Mesendoderm (in vitro differentiated cells): ENCODE measurements around the gene GPM6B.

Experiments used
- DNase-seq: peaks from one replicate; pipeline ENCODE4 v3.0.0; 2013
- H2AK5ac ChIP-seq: 2 replicates; pipeline ENCODE4 v1.6.1; 2013; ENCODE audit warnings: low read length, inconsistent platforms
- H2BK120ac ChIP-seq: 2 replicates; pipeline ENCODE4 v1.6.1; 2013; ENCODE audit warnings: low read depth, mild to moderate bottlenecking, low read length, moderate library complexity, mixed read lengths
- H2BK15ac ChIP-seq: replicated peaks from 2 replicates; pipeline ENCODE4 v1.6.1; 2013; ENCODE audit warnings: low read depth, mild to moderate bottlenecking, moderate library complexity
- H2BK5ac ChIP-seq: 2 replicates; pipeline ENCODE4 v1.6.1; 2013; ENCODE audit warnings: low read length, inconsistent platforms
- H3K18ac ChIP-seq: 2 replicates; pipeline ENCODE4 v1.6.1; 2013; ENCODE audit warnings: mild to moderate bottlenecking, low read length, mixed read lengths
- H3K23ac ChIP-seq: one replicate; pipeline ENCODE4 v1.6.1; 2013; ENCODE audit warnings: low read length
- H3K27ac ChIP-seq: 2 replicates; pipeline ENCODE4 v1.5.1; 2013; ENCODE audit warnings: low read depth, mild to moderate bottlenecking, inconsistent platforms, low read length, moderate library complexity
- H3K27me3 ChIP-seq: 2 replicates; pipeline ENCODE4 v1.6.1; 2013; ENCODE audit warnings: low read length, control low read depth, mild to moderate bottlenecking, inconsistent platforms; ENCODE audit not compliant: insufficient read depth, poor library complexity
- H3K36me3 ChIP-seq: 2 replicates; pipeline ENCODE4 v1.6.1; 2013; ENCODE audit warnings: low read length, inconsistent platforms; ENCODE audit not compliant: control insufficient read depth, insufficient read depth
- H3K4ac ChIP-seq: one replicate; pipeline ENCODE4 v1.6.1; 2013; ENCODE audit warnings: low read depth, mild to moderate bottlenecking, low read length, moderate library complexity
- H3K4me1 ChIP-seq: 2 replicates; pipeline ENCODE4 v1.6.1; 2013; ENCODE audit warnings: low read depth, low read length, inconsistent platforms; ENCODE audit not compliant: control insufficient read depth
- H3K4me2 ChIP-seq: 2 replicates; pipeline ENCODE4 v1.6.1; 2013; ENCODE audit warnings: low read length
- H3K4me3 ChIP-seq: 2 replicates; pipeline ENCODE4 v1.5.1; 2013; ENCODE audit warnings: mild to moderate bottlenecking, low read length
- H3K56ac ChIP-seq: one replicate; pipeline ENCODE4 v1.6.1; 2013; ENCODE audit warnings: low read length
- H3K79me1 ChIP-seq: 2 replicates; pipeline ENCODE4 v1.6.1; 2013; ENCODE audit warnings: low read length, inconsistent platforms
- H3K79me2 ChIP-seq: 2 replicates; pipeline ENCODE4 v1.6.1; 2013; ENCODE audit warnings: mild to moderate bottlenecking, low read length; ENCODE audit not compliant: control insufficient read depth, insufficient read depth
- H3K9ac ChIP-seq: 2 replicates; pipeline ENCODE4 v1.6.1; 2013; ENCODE audit warnings: low read length, inconsistent platforms
- H4K5ac ChIP-seq: one replicate; pipeline ENCODE4 v1.6.1; 2013; ENCODE audit warnings: low read length
- H4K8ac ChIP-seq: one replicate; pipeline ENCODE4 v1.6.1; 2013; ENCODE audit warnings: low read depth, mild to moderate bottlenecking, control low read depth, low read length, moderate library complexity
- WGBS: extraction: QIAGEN DNeasy Blood & Tissue Kit; methylation state at CpG from one replicate; pipeline ENCODE4 v1.1.7; 2013; ENCODE audit warnings: low lambda C conversion rate, missing lambda C conversion rate; ENCODE audit not compliant: insufficient coverage; ENCODE audit errors: extremely low coverage; 5-methylcytosine and 5-hydroxymethylcytosine counted together

The GPM6B gene

DNA sequence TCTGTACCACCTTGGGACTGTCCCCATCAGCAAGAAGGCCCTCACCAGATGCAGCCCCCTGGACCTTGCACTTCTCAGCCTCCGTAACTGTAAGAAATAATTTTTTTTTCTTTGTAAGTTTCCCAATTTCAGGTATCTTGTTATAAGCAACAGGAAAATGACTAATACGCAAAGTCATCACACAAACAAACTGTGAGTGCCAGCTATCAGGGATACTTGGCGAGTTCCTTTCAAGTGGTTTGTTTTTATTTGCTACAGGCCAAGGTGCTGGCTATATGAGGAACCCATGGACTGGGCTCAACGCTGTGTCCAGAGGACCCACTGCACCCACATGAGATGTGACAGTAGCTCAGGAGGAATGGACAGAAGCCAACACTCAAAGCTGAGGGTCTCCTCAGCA, 11.5 kb upstream of the GPM6B start:
- H3K18ac ChIP-seq: no peak overlapping the region
- H3K27me3 ChIP-seq: no peaks in the 10 kb centered on the region
- H2BK120ac ChIP-seq: no peak overlapping the region
- WGBS: no CpG with 5 or more reads among the region's 4 CpGs
- H3K4me3 ChIP-seq: no peak overlapping the region
- no peak overlapping the region for H4K8ac ChIP-seq
- no peak overlapping the region for H3K4me2 ChIP-seq
- H3K56ac ChIP-seq: no peak overlapping the region
- no peak for DNase-seq
- H2BK5ac ChIP-seq: no peak overlapping the region
- no peak overlapping the region for H4K5ac ChIP-seq
- no peaks in the 10 kb centered on the region for H3K79me2 ChIP-seq
- H3K4me1 ChIP-seq: no peaks in the 10 kb centered on the region
- H2BK15ac ChIP-seq: no peak overlapping the region
- H3K36me3 ChIP-seq: no peaks in the 10 kb centered on the region
- no peak overlapping the region for H3K27ac ChIP-seq
- no peaks in the 10 kb centered on the region for H3K79me1 ChIP-seq
- no peak overlapping the region for H3K4ac ChIP-seq
- no peak overlapping the region for H3K23ac ChIP-seq
- no peak overlapping the region for H3K9ac ChIP-seq
- no peak overlapping the region for H2AK5ac ChIP-seq

DNA sequence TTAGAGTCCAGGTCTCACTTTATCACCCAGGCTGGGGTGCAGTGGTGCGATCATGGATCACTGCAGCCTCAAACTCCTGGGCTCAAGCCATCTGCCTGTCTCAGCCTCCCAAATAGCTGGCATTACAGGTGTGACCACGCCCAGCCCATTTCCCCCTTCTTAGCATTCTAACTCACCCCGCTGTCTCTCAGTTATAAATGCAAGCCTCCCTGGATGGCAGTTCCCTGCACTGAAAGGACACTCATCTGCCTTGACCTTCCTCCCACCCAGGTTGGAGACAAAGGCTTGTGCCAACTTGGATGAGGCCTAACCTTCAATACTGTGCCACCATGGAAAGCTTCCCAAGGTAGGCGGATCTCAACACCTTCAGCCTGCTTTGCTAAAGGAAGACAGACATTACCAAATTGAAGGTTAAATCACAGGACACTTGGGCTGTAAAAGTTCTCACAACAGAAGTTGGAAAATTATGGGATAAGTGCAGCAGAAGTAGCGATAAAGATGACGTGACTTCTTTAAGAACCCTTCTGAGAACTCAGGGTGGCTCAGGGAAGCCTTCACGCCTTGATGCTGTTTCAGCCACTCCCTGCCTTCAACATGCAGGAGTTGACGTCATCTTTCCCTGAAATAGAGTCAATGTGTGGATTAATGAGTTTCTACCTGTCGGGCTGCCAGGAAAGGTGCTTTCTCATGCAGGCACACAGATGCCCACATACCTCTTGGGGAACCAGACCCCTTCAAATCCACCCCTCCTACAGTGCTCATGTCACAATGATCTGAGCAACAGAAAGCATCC, 10.6 kb upstream of the GPM6B start:
- H3K27ac ChIP-seq: no peak overlapping the region
- H3K18ac ChIP-seq: no peak overlapping the region
- no peak overlapping the region for H4K8ac ChIP-seq
- no peaks in the 10 kb centered on the region for H3K79me2 ChIP-seq
- H2BK15ac ChIP-seq: no peak overlapping the region
- no peaks in the 10 kb centered on the region for H3K36me3 ChIP-seq
- WGBS: no CpG with 5 or more reads among the region's 9 CpGs
- no peak overlapping the region for H2BK120ac ChIP-seq
- no peaks in the 10 kb centered on the region for H3K27me3 ChIP-seq
- H3K23ac ChIP-seq: no peak overlapping the region
- H3K9ac ChIP-seq: no peak overlapping the region
- no peak overlapping the region for H3K4me3 ChIP-seq
- DNase-seq: no peak
- no peaks in the 10 kb centered on the region for H3K79me1 ChIP-seq
- no peak overlapping the region for H2BK5ac ChIP-seq
- no peak overlapping the region for H4K5ac ChIP-seq
- no peak overlapping the region for H3K4ac ChIP-seq
- H3K56ac ChIP-seq: no peak overlapping the region
- no peaks in the 10 kb centered on the region for H3K4me1 ChIP-seq
- H3K4me2 ChIP-seq: no peak overlapping the region
- H2AK5ac ChIP-seq: no peak overlapping the region

DNA sequence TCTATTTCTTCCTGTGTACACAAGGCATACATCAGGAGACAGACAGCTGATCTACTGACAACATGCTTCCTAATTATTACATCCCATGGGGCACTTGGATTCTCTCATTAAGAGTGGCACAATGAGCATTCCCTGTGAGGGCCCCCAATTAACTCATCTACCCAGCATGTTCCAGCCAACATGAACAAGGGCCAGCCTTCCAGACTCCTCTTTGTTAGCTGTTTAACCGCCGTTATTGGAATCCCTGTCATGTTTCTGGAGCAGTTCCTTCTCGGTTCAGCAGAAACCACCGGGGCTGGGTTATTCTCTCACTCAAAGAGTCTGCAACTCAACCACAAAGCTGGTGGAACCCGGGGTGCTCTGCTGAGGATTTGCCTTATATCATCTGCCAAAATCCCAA, 9.9 kb upstream of the GPM6B start:
- H3K79me1 ChIP-seq: no peaks in the 10 kb centered on the region
- no peak overlapping the region for H3K4me2 ChIP-seq
- no peaks in the 10 kb centered on the region for H3K79me2 ChIP-seq
- no peak overlapping the region for H2BK15ac ChIP-seq
- H3K4me3 ChIP-seq: no peak overlapping the region
- no peak overlapping the region for H3K23ac ChIP-seq
- no peak overlapping the region for H2BK120ac ChIP-seq
- no peak overlapping the region for H3K56ac ChIP-seq
- H4K5ac ChIP-seq: no peak overlapping the region
- no peak overlapping the region for H3K9ac ChIP-seq
- H3K4ac ChIP-seq: no peak overlapping the region
- no peak overlapping the region for H3K27ac ChIP-seq
- H2BK5ac ChIP-seq: no peak overlapping the region
- no CpG with 5 or more reads among the region's 5 CpGs for WGBS
- H3K18ac ChIP-seq: no peak overlapping the region
- no peak overlapping the region for H2AK5ac ChIP-seq
- H3K36me3 ChIP-seq: no peaks in the 10 kb centered on the region
- H3K27me3 ChIP-seq: no peaks in the 10 kb centered on the region
- H3K4me1 ChIP-seq: no peaks in the 10 kb centered on the region
- no peak for DNase-seq
- H4K8ac ChIP-seq: no peak overlapping the region

DNA sequence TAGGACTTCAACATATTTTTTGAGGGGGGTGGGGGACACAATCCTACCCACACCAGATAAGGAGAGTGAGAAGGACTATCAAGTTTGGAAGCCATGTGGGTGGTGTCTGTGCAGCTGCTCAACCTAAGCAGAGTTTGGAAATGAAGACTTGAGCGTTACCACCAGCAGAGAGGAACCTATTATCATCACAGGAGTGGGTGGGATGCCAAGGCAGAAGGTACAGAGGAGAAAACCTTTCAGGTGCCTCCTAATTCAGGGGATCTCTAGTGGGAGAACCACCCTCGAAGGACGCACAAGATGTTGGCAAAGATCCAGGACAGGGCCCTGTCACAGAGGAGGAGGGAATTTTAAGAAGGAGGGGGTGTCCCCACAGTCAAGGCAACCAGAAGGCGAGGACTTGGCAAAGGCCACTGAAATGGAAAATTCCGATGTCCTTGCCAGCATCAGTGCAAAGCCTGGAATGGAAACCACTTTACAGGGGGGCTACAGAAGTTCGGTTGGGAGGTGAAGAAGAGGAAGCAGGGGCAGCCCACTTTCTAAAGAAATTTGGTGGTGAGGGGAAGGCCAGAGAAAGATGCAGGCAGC, 8.4 kb upstream of the GPM6B start:
- H3K9ac ChIP-seq: no peak overlapping the region
- H3K79me2 ChIP-seq: no peaks in the 10 kb centered on the region
- H3K4ac ChIP-seq: no peak overlapping the region
- no peak overlapping the region for H3K23ac ChIP-seq
- no peak overlapping the region for H2AK5ac ChIP-seq
- no peak overlapping the region for H4K8ac ChIP-seq
- H2BK5ac ChIP-seq: no peak overlapping the region
- H3K4me2 ChIP-seq: no peak overlapping the region
- no peak overlapping the region for H3K27ac ChIP-seq
- H3K79me1 ChIP-seq: no peaks in the 10 kb centered on the region
- no peak overlapping the region for H3K56ac ChIP-seq
- WGBS: no CpG with 5 or more reads among the region's 6 CpGs
- no peak for DNase-seq
- H4K5ac ChIP-seq: no peak overlapping the region
- no peaks in the 10 kb centered on the region for H3K27me3 ChIP-seq
- H2BK15ac ChIP-seq: no peak overlapping the region
- no peaks in the 10 kb centered on the region for H3K36me3 ChIP-seq
- H3K4me1 ChIP-seq: no peaks in the 10 kb centered on the region
- H3K4me3 ChIP-seq: no peak overlapping the region
- H3K18ac ChIP-seq: no peak overlapping the region
- no peak overlapping the region for H2BK120ac ChIP-seq

DNA sequence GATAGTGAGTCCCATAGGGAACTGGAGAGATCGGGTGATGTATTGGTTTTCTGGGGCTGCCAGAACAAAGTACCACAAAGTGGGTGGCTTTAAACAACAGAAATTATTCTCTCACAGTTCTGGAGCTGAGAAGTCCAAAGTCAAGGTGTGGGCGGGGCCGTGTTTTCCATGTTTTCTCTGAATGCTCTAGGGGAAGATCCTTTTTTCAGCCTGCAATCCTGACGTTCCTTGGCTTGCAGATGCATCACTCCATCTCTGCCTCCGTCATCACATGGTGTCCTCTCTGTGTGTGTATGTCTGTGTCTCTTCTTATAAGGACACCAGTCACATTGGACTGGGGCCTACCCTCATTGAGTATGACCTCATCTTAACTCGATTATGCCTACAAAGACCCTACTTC, 7.9 kb upstream of the GPM6B start:
- H2BK120ac ChIP-seq: no peak overlapping the region
- no peak overlapping the region for H4K5ac ChIP-seq
- no peak overlapping the region for H3K4me2 ChIP-seq
- H2BK5ac ChIP-seq: no peak overlapping the region
- no peak overlapping the region for H3K4ac ChIP-seq
- H3K36me3 ChIP-seq: no peaks in the 10 kb centered on the region
- no peak overlapping the region for H3K9ac ChIP-seq
- H3K79me2 ChIP-seq: no peaks in the 10 kb centered on the region
- H3K56ac ChIP-seq: no peak overlapping the region
- no peak overlapping the region for H2BK15ac ChIP-seq
- no peak overlapping the region for H3K23ac ChIP-seq
- no peak overlapping the region for H3K18ac ChIP-seq
- H3K79me1 ChIP-seq: no peaks in the 10 kb centered on the region
- no peak overlapping the region for H4K8ac ChIP-seq
- DNase-seq: no peak
- H3K27ac ChIP-seq: no peak overlapping the region
- no peak overlapping the region for H2AK5ac ChIP-seq
- H3K27me3 ChIP-seq: no peaks in the 10 kb centered on the region
- H3K4me3 ChIP-seq: no peak overlapping the region
- H3K4me1 ChIP-seq: no peaks in the 10 kb centered on the region
- no CpG with 5 or more reads among the region's 6 CpGs for WGBS

DNA sequence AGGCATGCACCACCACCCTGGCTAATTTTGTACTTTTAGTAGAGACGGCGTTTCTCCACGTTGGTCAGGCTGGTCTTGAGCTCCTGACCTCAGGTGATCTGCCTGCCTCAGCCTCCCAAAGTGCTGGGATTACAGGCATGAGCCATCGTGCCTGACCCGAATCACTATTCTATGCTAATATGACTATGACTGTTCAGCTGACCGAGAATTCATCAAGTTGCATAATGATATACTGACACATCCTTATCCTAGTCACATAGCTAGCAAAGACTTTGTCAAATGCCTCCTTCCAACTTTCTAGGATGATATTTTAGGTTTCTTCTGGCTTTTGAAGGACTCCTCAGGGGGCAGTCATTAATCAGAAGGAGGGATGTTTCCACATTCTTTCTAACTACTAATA, 4.8 kb upstream of the GPM6B start:
- Histone ChIP-seq H3K36me3 (no peaks in the 10 kb centered on the region), H2BK5ac (no peak overlapping the region), H3K23ac (no peak overlapping the region), H3K56ac (no peak overlapping the region), H3K79me2 (no peaks in the 10 kb centered on the region), H3K27me3 (no peaks in the 10 kb centered on the region), H3K79me1 (no peaks in the 10 kb centered on the region), H4K5ac (no peak overlapping the region), H2BK120ac (no peak overlapping the region), H3K4me3 (no peak overlapping the region), H2AK5ac (no peak overlapping the region), H3K4me1 (no peaks in the 10 kb centered on the region), H2BK15ac (no peak overlapping the region), H4K8ac (no peak overlapping the region), H3K18ac (no peak overlapping the region), H3K9ac (no peak overlapping the region), H3K4ac (no peak overlapping the region), H3K27ac (no peak overlapping the region), H3K4me2 (no peak overlapping the region)
- WGBS: no CpG with 5 or more reads among the region's 6 CpGs
- no peak for DNase-seq
